NCI-H1930 (cell line): ENCODE results near the gene MYO3B.
"Not testable (repeated sequence)": the region's sequence is repeated elsewhere in the genome, so short reads cannot be mapped to it uniquely, and the experiment has no call there.

Experiments
- DNase-seq, 2 experiments: peaks; one replicate each; lab custom pipeline; 2025; lab: John Stamatoyannopoulos, UW

MYO3B gene

DNA sequence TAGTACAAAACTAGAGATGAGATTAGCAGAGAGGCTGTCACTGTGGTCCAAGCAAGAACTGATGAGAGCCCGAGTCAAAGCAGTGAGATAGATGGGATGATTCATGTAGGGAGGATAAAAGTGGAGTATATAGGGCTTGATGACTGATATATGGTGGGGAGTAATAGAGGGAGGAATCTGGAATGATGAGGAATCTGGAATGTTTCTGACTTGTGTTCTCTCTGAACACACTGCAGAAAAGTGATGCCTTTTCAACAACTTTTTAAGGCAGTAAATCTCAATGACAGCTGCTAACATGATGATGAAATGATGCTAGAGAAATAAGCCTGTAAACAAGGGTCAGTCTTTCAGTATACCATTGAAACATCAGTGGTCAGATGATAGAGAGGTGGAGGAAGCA lies 393.7 kb downstream of the MYO3B start:
- no peak for DNase-seq

- no peak for DNase-seq
These were observed 395.7 kb downstream of the MYO3B start for GRCh38 chr2:170573671-170574070.

DNA sequence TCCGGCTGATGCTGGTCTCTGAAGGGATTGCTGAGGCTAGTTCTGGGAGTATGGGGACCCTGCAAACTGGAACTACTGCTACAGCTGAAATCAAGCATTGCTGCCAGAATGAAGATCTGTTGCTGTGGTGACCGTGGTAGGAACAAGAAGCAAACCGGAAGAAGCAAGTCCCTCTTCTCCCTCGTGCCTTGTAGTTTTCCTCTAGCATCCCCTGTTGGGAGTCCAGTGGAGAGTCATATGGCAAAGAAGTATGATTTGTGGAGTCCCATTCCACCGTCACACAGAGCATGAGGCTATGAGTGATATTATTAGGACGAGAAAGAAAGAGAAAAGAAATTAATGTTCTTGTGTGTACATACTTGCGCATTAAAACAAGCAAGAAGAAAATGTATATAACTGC lies 398.3 kb downstream of the MYO3B start:
- no peak for DNase-seq

DNA sequence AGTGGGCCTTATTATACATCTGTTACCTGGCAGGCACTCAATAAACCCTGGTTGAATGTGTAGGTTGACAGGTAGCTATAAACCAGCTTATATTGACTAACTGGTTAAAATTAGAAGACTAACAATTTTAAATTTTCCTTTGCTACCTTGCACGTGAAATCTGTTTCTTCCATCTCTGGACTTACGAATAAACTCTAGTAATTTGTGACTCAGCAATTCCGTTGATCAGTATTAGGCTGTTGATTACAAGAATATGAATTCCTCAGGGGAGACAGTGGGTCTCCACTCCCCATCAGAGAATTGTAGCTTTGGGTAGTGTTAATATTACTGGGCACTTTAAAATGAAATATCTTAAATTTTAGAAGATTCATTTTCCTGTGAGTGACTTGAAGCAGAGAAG lies 399.4 kb downstream of the MYO3B start:
- no peak for DNase-seq

GRCh38 chr2:170578606-170579005 lies 400.7 kb downstream of the MYO3B start:
- no peak for DNase-seq

- no peak for DNase-seq
These were observed 401.6 kb downstream of the MYO3B start for GRCh38 chr2:170579511-170579910.

DNA sequence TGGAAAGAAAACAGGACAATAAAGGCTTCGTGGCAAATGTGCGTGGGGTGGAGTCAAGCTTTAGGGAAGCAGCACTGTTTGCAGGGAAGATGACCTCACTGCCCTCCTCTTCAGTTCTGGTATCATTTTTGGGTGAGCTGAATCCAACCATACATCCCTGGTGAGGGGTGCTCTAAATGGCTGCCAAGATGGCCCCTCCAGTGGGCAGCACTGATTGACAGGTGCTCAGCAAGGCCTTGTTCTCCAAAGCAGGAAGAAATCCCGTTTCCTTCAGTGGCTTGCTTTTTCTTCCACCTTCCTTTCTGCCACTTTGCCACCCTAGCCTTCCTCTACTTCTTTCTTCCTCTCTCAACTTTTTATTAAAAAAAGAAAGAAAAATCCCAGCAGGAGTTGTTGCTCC lies 404.4 kb downstream of the MYO3B start:
- DNase-seq, result no peak

DNA sequence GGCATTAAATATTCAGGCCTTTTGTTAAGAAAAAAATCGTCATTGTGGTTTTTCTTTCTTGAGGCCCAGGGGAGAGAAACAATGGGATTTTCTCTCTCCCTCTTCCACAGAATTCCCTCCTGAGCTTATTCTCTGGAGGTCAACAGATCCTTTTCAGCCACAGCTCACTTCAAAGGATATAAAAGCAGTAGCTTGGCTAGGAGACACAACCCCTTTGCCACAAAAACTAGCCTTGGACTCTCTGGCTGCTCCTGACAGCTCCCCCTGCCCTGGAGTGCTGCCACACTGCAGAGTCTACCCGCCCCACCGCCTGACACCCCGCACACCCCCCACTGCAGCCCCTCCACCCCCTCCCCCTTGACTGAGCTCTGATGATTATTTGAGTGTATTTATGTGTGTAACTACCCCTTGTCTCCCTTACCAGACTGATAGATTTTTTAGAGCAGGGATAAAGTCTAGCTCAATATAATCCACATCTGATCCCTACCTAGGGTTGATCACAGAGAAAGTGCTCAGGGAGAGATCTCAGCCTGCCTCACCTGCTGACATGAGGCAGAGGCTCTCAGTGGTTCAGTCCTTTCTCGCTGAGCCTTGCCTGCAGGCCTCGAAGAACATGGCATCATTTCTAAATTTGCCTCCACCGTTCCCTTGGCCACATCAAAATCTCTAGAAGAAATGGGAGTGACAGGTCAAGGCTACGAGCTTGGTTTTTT lies 405.0 kb downstream of the MYO3B start:
- DNase-seq, result no peak

DNA sequence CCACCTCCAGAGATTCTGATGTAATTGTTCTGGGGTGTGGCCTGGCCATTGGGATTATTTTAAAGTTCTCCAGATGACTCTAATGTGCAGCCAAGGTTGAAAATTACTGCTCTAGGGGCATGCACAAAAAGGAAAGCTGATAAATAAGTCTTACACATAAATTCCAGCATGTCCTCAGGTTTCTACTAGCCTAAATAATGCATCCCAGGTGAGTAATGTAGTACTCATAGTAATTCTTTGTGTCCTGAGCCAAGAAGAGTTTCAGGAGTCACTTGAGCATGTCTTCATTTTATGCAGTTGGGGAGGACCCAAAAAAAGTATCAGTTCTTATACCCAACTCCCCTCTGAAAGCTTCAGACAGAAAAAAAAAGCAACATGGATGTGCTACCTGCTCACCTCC lies 407.1 kb downstream of the MYO3B start:
- no peak for DNase-seq

DNA sequence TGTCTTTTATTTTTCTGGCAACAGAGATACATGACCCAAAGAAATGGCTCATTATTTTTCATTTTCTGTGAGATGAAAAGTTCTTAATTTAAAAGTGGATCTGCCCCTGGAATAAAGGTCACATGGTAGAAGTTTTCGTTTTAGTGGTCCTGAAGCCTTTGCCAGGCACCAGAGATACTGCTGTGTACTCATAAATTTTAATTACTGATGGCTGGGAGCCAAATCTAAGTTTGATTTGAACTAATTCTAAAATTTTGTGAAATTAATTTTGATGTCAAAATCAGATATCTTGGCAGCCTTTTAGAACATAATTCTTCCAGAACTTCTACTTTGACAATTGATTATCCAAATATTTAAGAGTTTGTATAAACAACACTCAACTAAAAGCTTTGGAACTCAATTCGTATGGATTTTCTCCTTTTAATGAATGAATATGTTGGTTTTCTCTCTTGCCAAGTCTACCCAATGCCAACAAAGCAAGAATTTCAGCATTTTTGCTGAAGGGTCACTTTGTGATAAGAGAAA lies 408.7 kb downstream of the MYO3B start:
- no peak for DNase-seq

GRCh38 chr2:170587117-170587516 lies 409.2 kb downstream of the MYO3B start:
- DNase-seq, result no peak

- no peak for DNase-seq
These were observed 410.0 kb downstream of the MYO3B start for GRCh38 chr2:170587922-170588321.

- no peak for DNase-seq
These were observed 410.8 kb downstream of the MYO3B start for GRCh38 chr2:170588729-170589128.

DNA sequence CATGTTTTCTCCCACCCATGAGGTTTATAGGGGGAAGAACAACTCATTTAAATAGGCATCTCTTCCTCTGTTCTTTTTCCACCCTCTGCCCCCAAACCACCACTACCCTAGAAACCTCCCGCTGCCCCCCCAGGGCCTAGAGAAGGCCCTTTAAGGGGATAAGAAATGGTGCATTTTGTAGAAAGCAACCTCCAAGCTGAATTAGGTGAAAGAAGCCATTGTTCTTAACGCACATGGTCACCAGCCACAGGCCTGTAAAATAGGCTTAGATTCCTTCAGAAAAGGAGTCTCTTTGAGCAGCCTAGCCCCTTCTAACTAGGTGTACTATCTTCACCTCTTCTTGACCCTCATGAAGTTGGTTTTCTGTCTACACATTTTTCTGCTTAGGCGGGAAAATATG lies 418.6 kb downstream of the MYO3B start:
- no peak for DNase-seq

DNA sequence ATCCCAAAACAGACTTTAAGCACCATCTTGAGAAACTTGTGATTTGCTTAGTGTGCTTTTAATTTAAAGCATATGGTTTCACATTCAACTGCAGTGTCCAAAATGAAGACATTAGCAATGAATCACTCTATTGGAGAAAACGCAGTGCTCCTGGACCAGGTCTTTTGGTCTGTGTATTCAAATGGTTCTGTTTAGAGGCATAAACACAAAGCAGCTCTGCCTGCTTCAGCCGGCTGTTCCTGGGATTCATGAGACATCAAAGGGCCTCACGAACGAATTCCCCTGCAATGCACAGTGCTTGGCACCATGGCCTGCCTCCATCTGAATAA lies 420.1 kb downstream of the MYO3B start:
- no peak for DNase-seq

DNA sequence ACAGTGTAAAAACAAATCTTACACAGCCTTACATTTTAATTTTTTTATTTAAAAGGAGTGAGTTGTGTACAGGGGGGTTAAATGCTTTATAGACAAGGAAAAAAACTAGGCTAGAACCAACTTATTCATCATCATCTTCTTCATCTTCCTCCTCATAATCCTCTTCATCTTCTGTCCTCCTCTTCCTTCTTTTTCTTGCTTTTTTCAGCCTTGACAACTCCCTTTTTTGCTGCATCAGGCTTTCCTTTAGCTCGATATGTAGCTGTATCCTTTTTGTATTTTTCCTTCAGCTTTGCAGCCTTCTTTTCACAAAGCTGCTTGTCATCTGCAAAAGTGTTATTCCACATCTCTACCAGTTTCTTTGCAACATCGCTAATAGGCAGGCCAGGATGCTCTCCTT lies 423.5 kb downstream of the MYO3B start:
- no peak for DNase-seq

- no peak for DNase-seq
These were observed 427.9 kb downstream of the MYO3B start for GRCh38 chr2:170605862-170606261.

GRCh38 chr2:170607171-170607570 lies 429.2 kb downstream of the MYO3B start:
- no peak for DNase-seq

GRCh38 chr2:170610615-170611014 lies 432.7 kb downstream of the MYO3B start:
- no peak for DNase-seq

DNA sequence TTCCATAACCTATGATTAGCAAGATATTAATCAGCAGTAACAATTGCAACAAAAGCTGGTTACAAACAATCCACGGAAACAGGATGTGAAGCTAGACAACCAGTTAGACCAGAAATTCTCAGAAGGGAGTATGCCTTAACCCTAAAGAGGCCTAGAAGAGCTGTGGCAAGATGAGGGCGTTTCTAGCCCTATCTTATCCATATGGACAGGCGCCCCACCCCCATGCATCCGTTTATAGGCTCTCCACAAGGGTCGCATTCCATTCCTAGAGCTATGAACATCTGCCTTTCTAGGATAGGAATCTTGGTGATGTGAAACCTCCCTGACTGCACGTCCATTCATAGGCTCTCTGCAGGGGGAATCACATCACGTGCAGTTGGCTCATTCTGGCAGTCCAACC lies 441.0 kb downstream of the MYO3B start:
- not testable (repeated sequence) for DNase-seq

DNA sequence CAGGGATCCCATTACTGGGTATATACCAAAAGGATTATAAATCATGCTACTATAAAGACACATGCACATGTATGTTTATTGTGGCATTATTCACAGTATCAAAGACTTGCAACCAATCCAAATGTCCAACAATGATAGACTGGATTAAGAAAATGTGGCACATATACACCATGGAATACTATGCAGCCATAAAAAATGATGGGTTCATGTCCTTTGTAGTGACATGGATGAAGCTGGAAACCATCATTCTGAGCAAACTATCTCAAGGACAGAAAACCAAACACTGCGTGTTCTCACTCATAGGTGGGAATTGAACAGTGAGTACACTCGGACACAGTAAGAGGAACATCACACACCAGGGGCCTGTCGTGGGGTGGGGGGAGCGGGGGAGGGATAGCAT lies 457.1 kb downstream of the MYO3B start:
- not testable (repeated sequence) for DNase-seq

DNA sequence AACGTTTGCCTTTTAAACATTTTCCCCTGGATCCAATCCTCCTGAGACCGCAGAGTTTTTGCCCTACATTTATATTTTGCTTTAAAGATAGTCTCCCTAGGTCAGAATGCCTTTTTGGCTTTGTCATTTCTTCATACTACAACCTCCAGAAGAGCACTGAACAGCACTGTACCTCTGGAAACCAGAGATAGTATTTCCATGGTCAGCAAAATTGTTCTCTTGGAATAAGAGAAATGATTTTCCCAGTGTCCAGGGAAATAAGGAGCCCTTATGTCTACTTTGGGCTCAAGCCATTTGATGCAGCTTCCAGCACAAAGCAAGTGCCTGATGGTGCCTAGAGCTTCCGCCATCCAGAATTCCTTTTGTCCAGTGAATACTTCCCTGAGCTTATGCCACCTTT lies 461.7 kb downstream of the MYO3B start:
- no peak for DNase-seq

- DNase-seq, result no peak
These were observed 464.0 kb downstream of the MYO3B start for GRCh38 chr2:170641961-170642360.

DNA sequence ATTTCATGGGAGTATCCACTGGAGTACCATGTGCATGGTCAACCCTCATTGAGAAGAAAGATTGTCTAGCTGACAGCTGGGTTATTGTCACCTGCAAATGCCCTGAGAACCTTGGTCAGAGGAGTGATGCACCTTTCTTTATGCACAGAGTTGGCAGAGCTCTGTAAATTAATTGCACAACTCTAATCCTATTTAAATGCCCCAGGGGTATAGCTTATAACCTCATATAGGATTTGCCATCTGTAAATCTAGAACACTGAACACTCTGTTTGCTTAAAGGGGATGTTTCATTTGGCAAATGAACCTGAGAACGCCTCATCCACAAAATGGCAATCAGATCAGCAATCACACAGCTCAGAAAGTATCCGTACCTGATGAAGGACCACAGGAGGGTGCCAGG lies 465.4 kb downstream of the MYO3B start:
- no peak for DNase-seq
